T follicular helper cell (primary cell): ENCODE data around the gene ERFE.

Experiments used
- DNase-seq: peaks from one replicate; pipeline ENCODE4 v3.0.0-alpha.2; 2020; ENCODE audit warnings: low read depth

The ERFE gene

GRCh38 chr2:238126338-238126737, 32.4 kb upstream of the ERFE start:
- no peak for DNase-seq

DNA sequence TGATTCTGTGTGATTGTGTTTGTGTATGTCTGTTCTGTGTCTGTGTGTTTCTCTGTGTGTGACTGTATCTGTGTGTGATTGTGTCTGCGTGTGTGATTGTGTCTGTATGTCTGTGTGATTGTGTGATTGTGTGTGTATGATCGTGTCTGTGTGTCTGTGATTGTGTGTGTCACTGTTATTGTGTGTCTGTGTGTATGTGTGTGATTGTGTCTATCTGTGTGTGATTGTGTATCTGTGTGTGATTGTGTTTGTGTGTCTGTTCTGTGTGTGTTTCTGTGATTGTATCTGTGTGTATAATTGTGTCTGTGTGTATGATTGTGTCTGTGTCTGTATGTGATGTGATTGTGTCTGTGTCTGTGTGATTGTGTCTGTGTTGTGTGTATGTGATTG, 32.0 kb upstream of the ERFE start:
- no peak for DNase-seq

DNA sequence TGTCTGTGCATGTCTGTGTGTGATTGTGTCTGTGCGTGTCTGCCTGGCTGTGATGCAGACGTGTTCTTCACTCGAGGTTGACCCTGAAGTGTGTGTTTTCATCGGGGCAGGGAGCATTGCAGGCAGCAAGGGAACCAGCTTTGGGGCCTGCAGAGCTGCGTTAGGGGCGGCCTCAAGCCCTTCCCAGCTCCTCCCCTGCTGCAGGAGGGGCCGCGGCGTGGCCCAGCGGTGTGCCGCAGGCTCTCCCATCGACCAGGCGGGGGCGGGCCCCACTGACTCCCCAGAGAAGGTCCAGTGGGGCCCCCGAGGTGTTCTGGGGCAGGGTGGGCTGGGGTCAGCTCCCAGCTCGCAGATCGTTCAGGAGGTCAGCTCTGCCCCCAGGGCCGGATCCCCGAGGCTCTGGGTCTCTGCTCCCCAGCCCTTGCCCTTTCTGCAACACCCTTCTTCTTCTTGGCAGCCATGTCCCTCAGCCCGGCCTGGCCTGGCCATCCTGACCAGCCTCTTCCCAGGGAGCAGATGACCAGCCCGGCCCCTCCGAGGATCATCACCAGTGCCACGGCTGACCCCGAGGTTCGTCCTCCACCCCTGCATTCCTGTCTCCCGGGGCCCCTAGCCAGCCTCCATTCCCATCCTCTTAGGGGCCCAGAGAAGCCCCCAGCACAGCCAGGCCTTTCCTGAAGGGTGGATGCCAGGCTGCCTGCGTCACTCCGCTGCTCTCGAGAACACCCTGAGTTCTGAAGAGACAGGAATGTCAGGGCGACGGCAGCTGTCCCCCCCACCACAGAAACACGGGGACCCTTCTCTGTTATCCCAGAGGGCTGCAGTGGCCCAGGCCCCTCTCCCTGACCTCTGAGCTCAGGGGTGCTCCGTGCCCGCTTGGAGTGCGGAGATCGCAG, 31.4 kb upstream of the ERFE start:
- no peak for DNase-seq

DNA sequence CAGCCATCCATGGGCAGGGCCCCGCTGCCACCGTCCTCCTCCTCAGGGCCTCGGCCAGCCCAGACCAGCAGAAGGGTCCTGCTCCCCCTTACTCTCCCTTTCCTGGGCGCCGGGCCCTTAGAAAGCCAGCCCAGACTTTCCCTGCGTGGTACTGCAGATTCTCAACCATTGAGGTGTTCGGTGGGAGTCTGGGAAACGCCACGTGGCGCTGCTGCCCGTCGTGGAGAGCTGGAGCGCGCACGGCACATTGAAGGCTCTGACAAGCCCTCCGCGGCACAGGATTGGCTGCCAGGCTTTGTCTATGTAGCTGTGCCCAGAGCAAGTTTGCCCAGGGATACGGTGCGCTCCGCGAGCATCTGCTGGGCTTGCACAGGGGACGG, 30.7 kb upstream of the ERFE start:
- no peak for DNase-seq

GRCh38 chr2:238128534-238129001, 30.2 kb upstream of the ERFE start:
- DNase-seq = no peak

DNA sequence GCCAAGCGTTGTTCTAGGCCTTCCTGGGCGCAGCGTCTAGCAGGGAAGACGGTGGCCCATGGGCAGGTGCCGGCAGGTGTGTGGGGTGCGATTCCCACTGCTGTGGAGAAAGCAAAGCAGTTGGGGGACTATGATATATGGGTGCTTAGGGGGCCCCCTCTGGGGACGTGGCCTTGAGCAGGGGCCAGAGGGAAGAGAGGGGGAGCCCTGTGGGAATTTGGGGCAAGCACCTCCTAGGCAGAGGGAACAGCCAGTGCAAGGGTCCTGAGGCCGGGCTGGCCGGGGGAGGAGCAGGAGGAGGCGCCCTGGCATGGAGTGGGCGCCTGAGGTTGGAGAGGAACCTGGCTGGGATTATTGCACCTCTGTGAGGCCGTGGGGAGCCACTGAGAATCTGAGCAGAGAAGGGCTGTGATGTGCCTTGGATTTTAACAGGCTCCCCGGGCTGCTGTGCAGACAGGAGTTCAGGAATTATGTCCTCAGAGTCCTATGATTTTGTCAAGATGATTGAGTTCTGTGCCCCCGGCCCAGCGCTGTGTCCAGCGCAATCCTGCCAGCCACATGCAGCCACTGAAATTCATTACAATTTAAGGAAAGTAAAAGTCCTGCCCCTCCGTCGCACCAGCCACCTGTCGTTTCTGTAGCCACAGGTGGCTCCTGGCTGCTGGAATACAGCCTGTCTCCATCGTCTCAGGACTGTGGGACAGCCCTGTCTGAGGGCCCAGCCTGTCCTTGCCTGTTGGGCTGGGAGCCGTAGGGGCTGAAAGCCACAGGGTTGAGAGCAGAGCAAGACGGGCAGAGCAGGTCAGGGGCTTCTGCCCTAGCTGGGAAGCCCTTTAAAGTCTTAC, 29.4 kb upstream of the ERFE start:
- no peak for DNase-seq

DNA sequence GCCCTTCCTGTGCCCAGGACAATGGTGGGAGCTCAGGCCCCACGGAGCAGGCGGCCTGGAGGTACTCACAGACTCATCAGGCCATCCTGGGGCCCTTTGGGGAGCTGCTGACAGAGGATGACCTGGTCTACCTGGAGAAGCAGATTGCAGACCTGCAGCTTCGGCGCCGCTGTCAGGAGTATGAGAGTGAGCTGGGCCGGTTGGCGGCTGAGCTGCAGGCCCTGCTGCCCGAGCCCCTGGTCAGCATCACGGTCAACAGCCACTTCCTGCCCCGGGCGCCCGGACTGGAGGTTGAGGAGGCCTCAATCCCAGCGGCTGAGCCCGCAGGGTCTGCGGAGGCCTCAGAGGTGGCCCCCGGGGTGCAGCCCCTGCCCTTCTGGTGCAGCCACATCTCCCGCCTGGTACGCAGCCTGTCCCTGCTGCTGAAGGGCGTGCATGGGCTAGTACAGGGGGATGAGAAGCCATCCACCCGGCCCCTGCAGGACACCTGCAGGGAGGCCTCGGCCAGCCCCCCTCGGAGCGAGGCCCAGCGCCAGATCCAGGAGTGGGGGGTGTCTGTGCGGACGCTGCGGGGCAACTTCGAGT, 28.6 kb upstream of the ERFE start:
- DNase-seq = no peak

- DNase-seq = no peak
Observed at GRCh38 chr2:238130696-238131628, 27.8 kb upstream of the ERFE start.

DNA sequence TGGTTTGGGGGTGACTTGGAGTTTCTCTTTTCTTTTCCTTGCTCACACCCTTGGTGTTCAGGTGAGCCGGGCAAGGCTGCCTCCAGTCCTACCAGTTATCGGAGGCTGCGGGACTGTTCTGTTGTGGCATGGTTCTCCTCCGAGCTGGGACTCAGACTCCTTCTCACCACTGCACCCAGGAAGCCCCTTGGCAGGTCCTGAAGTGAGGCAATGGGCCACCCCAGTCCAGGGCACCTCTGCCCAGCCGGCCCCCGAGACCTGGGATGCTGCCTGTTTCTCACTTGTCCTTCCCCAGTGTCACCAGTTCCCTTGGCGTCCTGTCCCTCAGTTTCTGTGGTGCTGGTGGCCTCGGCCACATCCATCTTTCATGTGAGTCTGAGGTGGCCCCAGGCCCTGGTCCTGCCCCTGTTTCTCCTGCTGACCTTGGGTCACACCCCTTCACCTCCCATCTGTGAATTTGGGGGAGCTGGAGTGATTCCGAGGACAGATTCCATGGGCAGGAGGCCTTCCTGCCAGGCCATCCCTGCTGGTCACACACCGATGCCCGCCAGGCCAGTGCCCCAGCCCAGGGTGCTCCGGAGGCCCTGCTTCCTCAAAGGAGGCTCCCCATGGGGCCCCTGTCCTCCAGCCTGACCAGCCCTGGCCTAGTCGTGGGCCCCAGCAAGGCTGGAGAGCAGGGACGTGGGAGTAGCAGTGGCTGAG, 26.9 kb upstream of the ERFE start:
- no peak for DNase-seq

DNA sequence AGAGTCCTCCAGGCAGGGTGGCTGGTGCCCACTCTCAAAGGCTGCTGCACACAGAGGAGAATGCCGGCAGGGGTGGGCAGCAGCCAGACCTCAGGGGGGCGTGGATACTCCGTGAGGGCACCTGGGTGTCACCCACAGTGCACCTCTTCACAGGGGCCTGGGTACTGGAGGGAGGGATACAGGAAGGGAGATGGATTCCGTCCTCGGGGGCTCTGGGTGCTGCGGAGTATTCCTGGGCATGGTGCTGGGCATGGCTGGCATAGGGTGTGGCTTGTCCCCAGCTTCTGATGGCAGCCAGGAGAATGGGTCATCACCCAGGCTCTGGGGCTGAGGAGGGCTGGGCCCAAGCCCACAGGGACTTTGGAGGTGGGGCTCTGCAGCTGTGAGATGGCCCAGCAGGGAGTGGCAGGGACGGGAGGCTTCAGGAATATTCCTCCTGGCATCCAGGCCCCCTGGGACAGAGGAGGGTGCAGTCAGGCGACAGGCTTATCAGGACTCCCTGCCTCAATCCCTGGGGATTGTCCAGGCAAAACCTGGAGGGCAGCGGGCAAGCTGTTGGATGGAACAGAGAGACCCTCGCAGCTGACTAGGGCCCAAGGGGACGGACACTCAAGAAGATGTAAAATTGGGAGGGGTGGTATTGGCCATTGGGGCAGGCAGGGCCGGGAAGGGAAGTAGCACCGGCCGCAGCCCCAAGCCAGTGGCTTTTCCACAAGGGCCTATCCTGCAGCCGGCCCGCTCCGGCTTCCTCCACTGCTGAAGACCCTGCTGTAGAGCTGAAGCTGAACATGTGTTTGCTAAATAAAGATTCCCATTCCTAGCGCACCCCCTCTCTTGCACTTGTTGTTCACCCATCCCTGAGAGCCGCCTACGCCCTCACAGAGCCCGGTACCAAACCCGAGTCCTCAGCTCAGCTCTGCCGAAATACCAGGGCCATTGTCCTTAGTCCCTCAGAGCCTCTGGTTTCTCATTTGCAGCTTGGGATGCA, 26.0 kb upstream of the ERFE start:
- no peak for DNase-seq

DNA sequence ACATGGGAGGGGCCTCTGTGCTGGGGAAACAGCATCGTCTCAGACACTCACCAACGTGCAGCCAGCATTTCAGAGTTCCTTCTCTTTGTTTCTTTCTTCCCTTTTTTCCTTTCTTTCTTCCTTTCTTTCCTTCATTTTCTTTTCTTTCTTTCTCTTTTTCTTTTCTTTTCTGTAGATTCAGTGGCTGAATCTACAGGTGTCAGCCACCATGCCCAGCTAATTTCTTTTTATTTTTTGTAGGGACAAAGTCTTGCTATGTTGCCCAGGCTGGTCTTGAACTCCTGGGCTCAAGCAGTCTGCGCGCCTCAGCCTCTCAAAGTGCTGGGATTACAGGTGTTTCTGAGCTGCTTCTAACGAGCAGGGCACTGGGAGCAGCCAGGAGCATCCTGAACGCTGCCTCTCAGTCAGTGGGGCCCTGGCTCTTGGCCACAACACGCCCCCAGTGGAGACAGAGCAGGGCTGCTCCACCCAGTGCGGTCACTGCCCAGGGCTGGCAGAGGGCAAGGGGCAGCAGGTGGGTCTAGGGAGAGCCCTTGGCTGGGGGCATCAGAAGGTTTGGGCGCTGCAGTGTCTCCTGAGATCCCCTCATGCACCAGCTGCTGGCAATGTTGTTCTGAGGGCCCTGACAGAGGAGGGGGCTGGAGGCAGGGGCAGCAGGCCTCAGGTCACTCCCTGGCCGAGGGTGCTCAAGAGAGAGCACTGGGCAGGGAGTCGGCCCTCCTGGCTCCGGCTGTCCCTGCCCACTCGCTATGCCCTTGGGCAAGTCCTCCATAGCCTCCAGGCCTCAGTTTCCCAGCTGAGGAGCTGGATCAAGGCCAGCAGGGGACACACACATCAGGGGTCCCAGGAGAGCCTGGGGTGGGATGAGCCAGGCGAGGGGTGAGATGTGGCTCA, 25.0 kb upstream of the ERFE start:
- no peak for DNase-seq

GRCh38 chr2:238134393-238134785, 24.4 kb upstream of the ERFE start:
- DNase-seq = no peak

- no peak for DNase-seq
Observed at GRCh38 chr2:238135601-238136150, 23.1 kb upstream of the ERFE start.

GRCh38 chr2:238136820-238137537, 21.8 kb upstream of the ERFE start:
- DNase-seq = no peak

DNA sequence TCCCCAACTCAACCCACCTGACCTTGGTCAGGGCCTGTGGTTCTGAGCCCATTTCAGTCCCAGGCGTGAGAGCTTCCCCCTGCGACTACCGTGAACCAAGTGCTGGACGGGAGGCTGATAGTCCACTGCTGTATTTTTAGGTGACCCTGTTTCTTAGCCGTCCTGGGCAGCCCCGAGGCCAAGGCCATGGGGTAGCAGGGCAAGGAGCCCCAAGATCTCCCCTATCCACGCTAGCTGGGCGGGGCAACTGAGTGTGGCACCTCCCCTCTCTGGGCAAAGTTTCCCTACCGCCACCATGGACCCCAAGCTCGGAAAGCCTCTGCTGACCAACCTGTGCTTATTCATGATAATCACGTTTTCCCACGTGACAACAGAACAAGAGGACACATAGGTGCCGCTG, 20.9 kb upstream of the ERFE start:
- DNase-seq = no peak

GRCh38 chr2:238138331-238139195, 20.2 kb upstream of the ERFE start, which contains the start of gene KLHL30:
TSS of gene KLHL30 (plus strand) at chr2:238138668. CDS start at chr2:238140755, 2,087 bp downstream.
- no peak for DNase-seq
